BLaER1 treated with 17β-estradiol and CSF1 and Interleukin-3, amounts not matched to agents 10 nM and 100 nM (cell line): ENCODE data around the gene PDGFB.
A peak's percentile ranks its signal among the peaks of the same experiment; 100 is the strongest.

ENCODE experiments used
- H3K27ac ChIP-seq, 11 experiments: shearing (Covaris generic); formaldehyde crosslinking; 2 replicates each; pipeline ENCODE4 v1.8.1; 2022
- H3K27me3 ChIP-seq, 11 experiments: shearing (Covaris generic); formaldehyde crosslinking; 2 replicates each; pipeline ENCODE4 v1.8.1; 2022
- H3K36me3 ChIP-seq, 11 experiments: shearing (Covaris generic); formaldehyde crosslinking; 2 replicates each; pipeline ENCODE4 v1.8.1; 2022
- H3K4me1 ChIP-seq, 10 experiments: shearing (Covaris generic); formaldehyde crosslinking; 2 replicates each; pipeline ENCODE4 v1.8.1; 2022
- H3K4me2 ChIP-seq, 11 experiments: shearing (Covaris generic); formaldehyde crosslinking; 2 replicates each; pipeline ENCODE4 v1.8.1; 2022
- H3K4me3 ChIP-seq, 10 experiments: shearing (Covaris generic); formaldehyde crosslinking; 2 replicates each; pipeline ENCODE4 v1.8.1; 2022
- H3K9ac ChIP-seq, 11 experiments: shearing (Covaris generic); formaldehyde crosslinking; 2 replicates each; pipeline ENCODE4 v1.8.1; 2022
- H3K9me3 ChIP-seq, 11 experiments: shearing (Covaris generic); formaldehyde crosslinking; replicated peaks in 1 of 11; 2 replicates each; pipeline ENCODE4 v1.8.1; 2022
- H4K20me1 ChIP-seq, 11 experiments: shearing (Covaris generic); formaldehyde crosslinking; 2 replicates each; pipeline ENCODE4 v1.8.1; 2022
- Cebpa-rat ChIP-seq, 11 experiments: shearing (Covaris generic); IDR thresholded peaks; 2 replicates each; pipeline ENCODE4 v1.8.1; 2022

The PDGFB gene

DNA sequence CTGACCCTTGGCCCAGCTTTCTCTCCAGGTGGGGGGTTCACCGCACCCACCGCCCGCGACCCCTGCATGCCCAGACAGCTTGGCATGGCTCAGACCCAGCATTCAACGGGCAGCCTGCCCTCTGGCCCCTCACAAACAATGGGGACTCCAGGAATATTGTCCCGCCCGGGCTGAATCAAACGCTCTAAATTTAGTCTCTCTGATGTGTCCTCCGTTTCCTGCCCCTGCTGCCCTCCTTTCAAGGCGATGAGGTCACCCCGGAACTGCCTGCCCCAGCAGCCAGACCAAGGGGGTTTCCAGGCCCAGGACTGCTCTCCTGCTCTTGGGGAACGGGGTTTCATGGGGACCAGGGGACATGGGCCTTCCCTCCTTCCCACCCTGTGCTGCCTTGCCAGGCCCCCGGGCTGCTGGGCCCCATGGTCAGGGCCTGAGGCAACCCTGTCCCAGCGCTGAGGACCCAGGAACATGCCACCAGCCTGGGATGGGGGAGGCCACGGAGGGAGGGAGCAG is 10.1 kb upstream of the PDGFB start:
- Histone ChIP-seq H3K4me1 (peaks cover 31 to 41% (median 35%) of the 10 kb centered on the region in 10 experiments), H3K9ac (peak overlapping the region in 8 of 11 experiments; percentile 32 to 64 (median 54); a peak in 13 of 22 replicates), H3K4me2 (peak overlapping the region; percentile 67 to 86 (median 81))

DNA sequence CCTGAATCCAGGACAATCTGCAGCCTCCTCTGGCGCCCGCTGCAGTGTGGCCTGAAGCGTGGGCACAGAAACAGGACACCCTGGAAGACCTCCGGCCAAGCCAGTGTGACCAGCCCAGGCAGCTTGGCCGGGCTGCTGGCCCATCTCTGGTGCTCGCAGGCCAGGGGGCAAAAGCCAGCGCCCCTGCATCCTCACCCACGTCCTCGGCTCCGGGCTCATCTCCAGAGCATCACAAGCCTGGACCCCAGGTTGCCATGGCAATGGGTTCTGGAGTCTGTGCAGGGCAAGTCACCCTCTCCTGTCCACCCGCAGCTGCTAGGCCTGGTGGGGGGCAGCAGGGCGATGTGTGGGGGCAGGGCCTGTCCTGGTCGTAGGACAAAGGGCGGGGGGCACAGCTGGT is 9.3 kb upstream of the PDGFB start:
- no peaks in the 10 kb centered on the region for H3K36me3 ChIP-seq
- peaks cover 0 to 91% (median 39%) of the 10 kb centered on the region in 11 experiments; a peak in 16 of 22 replicates for H4K20me1 ChIP-seq
- peaks cover 31 to 41% (median 35%) of the 10 kb centered on the region in 10 experiments for H3K4me1 ChIP-seq
- H3K27me3 ChIP-seq, result peaks cover 65 to 88% (median 79%) of the 10 kb centered on the region in 11 experiments
- peak overlapping the region in 2 of 11 experiments; percentile 55 to 59; a peak in 2 of 22 replicates for H3K9ac ChIP-seq
- peak overlapping the region; percentile 67 to 86 (median 81) for H3K4me2 ChIP-seq
- H3K4me3 ChIP-seq, result 0 out of 20 replicates have a peak overlapping the region, but pooled peaks of 2 of the 10 experiments have one; percentile 9 to 12
- peak overlapping the region in 1 of 11 experiments; percentile 72; a peak in 2 of 22 replicates for H3K27ac ChIP-seq
- TF ChIP-seq Cebpa-rat (IDR thresholded peaks at IDR 0.05), result no peak
- H3K9me3 ChIP-seq, result no peaks in the 10 kb centered on the region

More for the DNA sequence above, 10.1 kb upstream of the PDGFB start:
- peak overlapping the region in 5 of 11 experiments; percentile 13 to 72 (median 54); a peak in 7 of 22 replicates for H3K27ac ChIP-seq
- no peak for TF ChIP-seq Cebpa-rat (IDR thresholded peaks at IDR 0.05)
- H4K20me1 ChIP-seq, result peaks cover 0 to 84% (median 39%) of the 10 kb centered on the region in 11 experiments; a peak in 16 of 22 replicates
- H3K9me3 ChIP-seq, result no peaks in the 10 kb centered on the region
- H3K4me3 ChIP-seq, result 0 out of 20 replicates have a peak overlapping the region, but pooled peaks of 2 of the 10 experiments have one; percentile 9 to 12
- no peaks in the 10 kb centered on the region for H3K36me3 ChIP-seq
- peaks cover 59 to 81% (median 71%) of the 10 kb centered on the region in 11 experiments for H3K27me3 ChIP-seq

GRCh38 chr22:39253435-39254070 is 8.8 kb upstream of the PDGFB start:
- TF ChIP-seq Cebpa-rat (IDR thresholded peaks at IDR 0.05), result no peak
- peaks cover 31 to 41% (median 35%) of the 10 kb centered on the region in 10 experiments for H3K4me1 ChIP-seq
- H3K27ac ChIP-seq, result no peak overlapping the region

DNA sequence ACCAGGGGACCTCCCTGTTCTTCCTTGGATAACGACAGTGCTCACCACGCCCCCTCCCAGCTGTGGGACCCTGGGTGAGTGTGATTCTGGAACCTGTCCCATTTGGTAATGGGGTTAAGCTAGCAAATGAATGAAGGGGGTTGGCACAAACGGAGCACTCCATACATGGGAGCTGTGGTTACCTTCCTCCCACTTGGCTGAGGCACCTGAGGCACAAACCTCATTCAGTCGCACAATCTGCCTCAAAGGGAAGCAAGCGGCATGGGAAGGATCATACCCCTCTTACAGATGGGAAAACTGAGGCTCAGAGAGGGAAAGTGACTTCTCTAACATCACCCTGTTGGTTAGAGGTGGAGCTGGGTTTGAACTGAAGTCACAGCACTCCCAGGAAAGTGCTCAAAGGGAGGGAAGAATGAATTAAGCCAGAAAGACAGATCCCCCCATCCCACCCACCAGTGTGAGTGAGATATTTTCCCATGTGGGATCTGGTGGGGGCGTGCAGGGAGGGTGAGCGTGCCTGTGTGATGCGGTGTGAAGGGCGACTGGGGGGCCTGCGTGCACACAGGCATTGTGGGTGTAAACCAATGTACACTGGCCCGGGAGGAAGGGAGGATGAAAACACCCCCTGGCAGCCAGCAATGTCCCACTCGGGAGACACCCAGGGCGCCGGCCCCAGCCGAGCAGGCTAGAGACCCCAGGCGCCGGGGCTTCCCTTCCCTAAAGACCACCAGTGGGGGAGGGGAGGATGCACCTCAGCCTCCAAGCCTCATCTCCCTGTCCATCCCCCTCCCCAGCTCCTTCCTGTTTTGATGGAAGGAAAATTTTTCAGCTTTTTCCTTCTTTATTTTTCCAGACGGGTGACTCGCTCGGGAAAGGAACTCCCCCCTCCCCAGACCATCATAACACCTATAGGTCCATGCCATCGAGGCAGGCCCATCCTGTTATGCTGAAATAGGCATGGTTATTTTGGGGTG is 8.0 kb upstream of the PDGFB start:
- peaks cover 31 to 41% (median 35%) of the 10 kb centered on the region in 10 experiments for H3K4me1 ChIP-seq
- H3K4me3 ChIP-seq, result 0 out of 20 replicates have a peak overlapping the region, but pooled peaks of 1 of the 10 experiments have one; percentile 24
- H3K9ac ChIP-seq, result no peak overlapping the region
- H4K20me1 ChIP-seq, result peaks cover 0 to 96% (median 45%) of the 10 kb centered on the region in 11 experiments; a peak in 16 of 22 replicates
- H3K27ac ChIP-seq, result no peak overlapping the region
- no peaks in the 10 kb centered on the region for H3K36me3 ChIP-seq
- peak overlapping the region; percentile 67 to 86 (median 81) for H3K4me2 ChIP-seq
- H3K9me3 ChIP-seq, result no peaks in the 10 kb centered on the region
- no peak for TF ChIP-seq Cebpa-rat (IDR thresholded peaks at IDR 0.05)
- H3K27me3 ChIP-seq, result peaks cover 78 to 100% (median 91%) of the 10 kb centered on the region in 11 experiments

More at GRCh38 chr22:39253435-39254070, 8.8 kb upstream of the PDGFB start:
- peak overlapping the region in 1 of 11 experiments; percentile 18; a peak in 1 of 22 replicates for H3K9ac ChIP-seq
- no peaks in the 10 kb centered on the region for H3K9me3 ChIP-seq
- H3K27me3 ChIP-seq, result peaks cover 71 to 94% (median 84%) of the 10 kb centered on the region in 11 experiments
- H3K4me3 ChIP-seq, result 0 out of 20 replicates have a peak overlapping the region, but pooled peaks of 1 of the 10 experiments have one; percentile 24
- peak overlapping the region; percentile 67 to 86 (median 81) for H3K4me2 ChIP-seq
- H3K36me3 ChIP-seq, result no peaks in the 10 kb centered on the region
- peaks cover 0 to 97% (median 40%) of the 10 kb centered on the region in 11 experiments; a peak in 16 of 22 replicates for H4K20me1 ChIP-seq

DNA sequence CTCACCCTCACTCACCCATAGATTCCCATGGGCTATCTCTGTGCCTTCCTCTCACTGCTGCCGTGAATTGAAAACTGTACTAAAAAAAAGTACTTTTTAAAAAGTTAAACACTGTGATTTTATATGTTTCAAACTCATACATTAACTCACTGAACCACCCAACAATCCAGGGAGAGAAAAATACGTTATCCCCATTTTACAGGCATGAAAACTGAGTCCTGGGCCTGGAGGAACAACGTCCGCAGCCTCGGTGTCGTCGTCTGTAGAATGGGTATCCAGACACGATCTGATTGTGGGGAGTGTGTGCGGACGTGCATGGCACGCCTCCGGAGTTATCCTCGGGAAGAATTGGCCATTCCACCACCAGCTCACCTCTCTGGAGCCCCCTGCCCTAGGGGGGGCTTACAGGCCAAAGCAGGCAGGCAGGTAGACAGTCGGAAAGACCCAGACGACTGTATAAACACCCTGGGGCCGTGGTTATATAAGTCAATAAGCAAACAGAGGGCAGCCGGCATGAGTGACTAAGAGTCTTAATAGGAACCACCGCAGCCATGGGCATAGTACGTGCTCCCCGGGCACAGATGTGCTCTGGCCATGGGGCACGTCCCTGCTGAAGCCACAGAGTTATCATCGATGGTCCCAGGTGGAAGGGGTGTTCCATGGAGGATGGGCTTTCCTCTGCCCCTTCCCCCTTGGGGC is 7.1 kb upstream of the PDGFB start:
- Histone ChIP-seq H3K27ac (no peak overlapping the region), H3K9ac (no peak overlapping the region), H3K9me3 (no peaks in the 10 kb centered on the region), H3K36me3 (no peaks in the 10 kb centered on the region), H3K27me3 (peaks cover 85 to 100% (median 99%) of the 10 kb centered on the region in 11 experiments), H3K4me3 (no peak overlapping the region), H3K4me2 (no peak overlapping the region), H4K20me1 (peaks cover 0 to 93% (median 48%) of the 10 kb centered on the region in 11 experiments; a peak in 16 of 22 replicates), H3K4me1 (peaks cover 31 to 41% (median 35%) of the 10 kb centered on the region in 10 experiments)
- TF ChIP-seq Cebpa-rat (IDR thresholded peaks at IDR 0.05), result no peak

- H3K27ac ChIP-seq, result no peak overlapping the region
- TF ChIP-seq Cebpa-rat (IDR thresholded peaks at IDR 0.05), result no peak
- no peak overlapping the region for H3K4me2 ChIP-seq
- no peak overlapping the region for H3K4me3 ChIP-seq
- peaks cover 0 to 93% (median 52%) of the 10 kb centered on the region in 11 experiments; a peak in 16 of 22 replicates for H4K20me1 ChIP-seq
- H3K4me1 ChIP-seq, result peaks cover 31 to 37% (median 35%) of the 10 kb centered on the region in 10 experiments
- H3K36me3 ChIP-seq, result no peaks in the 10 kb centered on the region
- H3K27me3 ChIP-seq, result peaks cover 95 to 100% (median 99%) of the 10 kb centered on the region in 11 experiments
- H3K9ac ChIP-seq, result no peak overlapping the region
- H3K9me3 ChIP-seq, result no peaks in the 10 kb centered on the region
Measured at GRCh38 chr22:39250838-39251237, 6.1 kb upstream of the PDGFB start.

DNA sequence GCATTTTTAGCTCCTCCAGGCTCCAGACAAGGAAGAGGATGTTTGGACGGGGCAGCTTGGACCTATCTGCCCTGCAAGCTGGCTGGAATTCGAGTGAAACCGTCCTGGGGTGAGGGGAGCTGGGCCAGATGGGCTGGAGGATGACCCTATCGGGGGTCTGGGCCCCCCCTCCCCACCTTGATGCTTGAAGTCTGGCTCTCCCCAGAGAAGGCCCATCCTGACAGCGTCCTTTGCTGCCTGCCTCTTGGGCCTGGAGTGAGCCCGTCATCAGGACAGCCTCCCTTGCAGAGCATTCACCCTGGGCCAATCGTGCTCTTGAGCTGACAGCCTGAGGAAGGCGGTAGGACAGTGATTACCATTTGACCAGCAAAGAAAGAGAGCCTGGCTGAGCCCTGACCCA is 5.3 kb upstream of the PDGFB start:
- H3K36me3 ChIP-seq, result no peaks in the 10 kb centered on the region
- H3K9ac ChIP-seq, result no peak overlapping the region
- no peak overlapping the region for H3K4me2 ChIP-seq
- no peaks in the 10 kb centered on the region for H3K9me3 ChIP-seq
- H3K4me1 ChIP-seq, result peaks cover 25 to 31% (median 29%) of the 10 kb centered on the region in 10 experiments
- H3K27ac ChIP-seq, result no peak overlapping the region
- H3K4me3 ChIP-seq, result no peak overlapping the region
- H3K27me3 ChIP-seq, result peaks cover 95 to 100% (median 99%) of the 10 kb centered on the region in 11 experiments
- H4K20me1 ChIP-seq, result peaks cover 0 to 93% (median 59%) of the 10 kb centered on the region in 11 experiments; a peak in 16 of 22 replicates
- TF ChIP-seq Cebpa-rat (IDR thresholded peaks at IDR 0.05), result no peak
